Measurements from ENCODE around the gene HMG20B. TPM values are rescaled to one million over a fixed set of nuclear protein-coding genes. Genes with fewer than 3 reads are reported as not detected.
"Not testable (repeated sequence)": the region's sequence is repeated elsewhere in the genome, so short reads cannot be mapped to it uniquely, and the experiment has no call there.

HMG20B gene
- total RNA-seq, 8 experiments from 2014 or later = 17.0 to 122 (median 35.3) TPM

DNA sequence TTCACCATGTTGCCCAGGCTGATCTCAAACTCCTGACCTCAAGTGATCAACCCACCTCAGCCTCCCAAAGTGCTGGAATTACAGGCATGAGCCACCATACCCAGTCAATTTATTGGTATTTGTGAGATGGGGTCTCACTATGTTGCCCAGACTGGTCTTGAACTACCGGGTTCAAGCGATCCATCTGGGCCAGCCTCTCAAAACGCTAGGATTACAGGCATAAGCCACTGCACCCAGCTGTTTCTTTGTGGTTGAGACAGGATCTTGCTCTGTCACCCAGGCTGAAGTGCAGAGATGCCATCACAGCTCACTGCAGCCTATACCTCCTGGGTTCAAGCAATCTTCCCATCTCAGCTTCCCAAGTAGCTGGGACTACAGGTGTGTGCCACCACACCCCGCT, 9.0 kb downstream of the HMG20B start:
- WGBS, 10 experiments = 17 to 50% (median 43%) methylated on average over 1 to 2 of the region's 4 CpGs; no CpG with 5 or more reads in 7 of the 10 experiments
- H3K27ac ChIP-seq; ATAC-seq (replicated peaks in 6 of 8); in situ Hi-C loops (cut with MboI; ENCODE audit: low pct_unique_long_range_greater_than_20kb in 2 of 9, low sequenced_read_pairs in 9 of 9, unreplicated experiment in 9 of 9); H3K4me3 ChIP-seq: not testable (repeated sequence)
- peaks cover 0 to 12% of the 10 kb centered on the region in 2 donors for H3K4me1 ChIP-seq (replicated peaks in 1 of 2)

- H3K4me3 ChIP-seq; ATAC-seq (replicated peaks in 6 of 8); H3K27ac ChIP-seq; in situ Hi-C loops (cut with MboI; ENCODE audit: low pct_unique_long_range_greater_than_20kb in 2 of 9, low sequenced_read_pairs in 9 of 9, unreplicated experiment in 9 of 9): not testable (repeated sequence)
- WGBS, 10 experiments = 44 to 100% (median 80%) methylated on average over 1 to 12 of the region's 15 CpGs; no CpG with 5 or more reads in 1 of the 10 experiments
- H3K4me1 ChIP-seq (replicated peaks in 1 of 2) = peaks cover 0 to 10% of the 10 kb centered on the region in 2 donors
These were observed 11.5 kb downstream of the HMG20B start for GRCh38 chr19:3584036-3584802.

GRCh38 chr19:3585301-3586126, 12.8 kb downstream of the HMG20B start, which contains the start of gene GIPC3:
GIPC3 (plus strand) TSS chr19:3585478; CDS start chr19:3585598, 120 bp downstream.
- H3K4me3 ChIP-seq = no peak within 1 kb of the TSS
- no peak within 1 kb of the TSS for H3K27ac ChIP-seq
- WGBS, 10 experiments = 0 to 24% methylated on average over 1 to 5 of the region's 84 CpGs; no CpG with 5 or more reads in 8 of the 10 experiments
- ATAC-seq (replicated peaks in 6 of 8) = peak in 2 of 8 experiments; percentile 3 to 16
- in situ Hi-C loops (cut with MboI; ENCODE audit: low pct_unique_long_range_greater_than_20kb in 2 of 9, low sequenced_read_pairs in 9 of 9, unreplicated experiment in 9 of 9) = no loop called here
- H3K4me1 ChIP-seq (replicated peaks in 1 of 2) = peaks cover 0 to 1% of the 10 kb centered on the region in 2 donors

GRCh38 chr19:3586127-3586626, 13.4 kb downstream of the HMG20B start:
- no peak overlapping the region for H3K27ac ChIP-seq
- H3K4me1 ChIP-seq (replicated peaks in 1 of 2) = no peaks in the 10 kb centered on the region
- in situ Hi-C loops (cut with MboI; ENCODE audit: low pct_unique_long_range_greater_than_20kb in 2 of 9, low sequenced_read_pairs in 9 of 9, unreplicated experiment in 9 of 9) = no loop called here
- no peak overlapping the region for H3K4me3 ChIP-seq
- 0 to 27% methylated on average over 5 to 7 of the region's 16 CpGs; no CpG with 5 or more reads in 8 of the 10 experiments for WGBS, 10 experiments
- peak in 4 of 8 experiments; percentile 15 to 57 (median 28) for ATAC-seq (replicated peaks in 6 of 8)

DNA sequence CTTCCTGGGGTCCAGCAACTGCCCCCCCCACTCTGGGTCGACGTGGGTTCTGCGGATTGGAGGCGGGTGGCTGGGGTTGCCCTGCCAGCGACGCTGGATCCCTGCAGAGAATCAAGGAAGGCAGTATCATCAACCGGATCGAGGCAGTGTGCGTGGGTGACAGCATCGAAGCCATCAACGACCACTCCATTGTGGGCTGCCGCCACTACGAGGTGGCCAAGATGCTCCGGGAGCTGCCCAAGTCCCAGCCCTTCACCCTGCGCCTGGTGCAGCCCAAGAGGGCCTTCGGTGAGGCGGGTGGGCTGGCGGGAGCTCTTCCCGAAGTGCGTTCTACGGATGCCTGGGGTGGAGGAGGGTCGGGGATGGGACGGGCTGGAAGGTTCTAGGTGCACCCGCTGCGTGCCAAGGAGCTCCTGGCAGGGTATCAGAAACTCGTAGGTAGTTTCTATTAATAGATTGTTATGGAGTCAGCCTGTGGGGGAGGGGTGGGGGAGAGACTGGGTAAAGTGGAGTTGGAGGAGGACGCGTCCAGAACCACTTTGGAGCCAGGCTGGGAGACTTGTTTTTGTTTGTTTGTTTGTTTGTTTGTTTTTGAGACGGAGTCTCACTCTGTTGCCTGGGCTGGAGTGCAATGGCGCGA, 14.1 kb downstream of the HMG20B start:
- H3K4me3 ChIP-seq = no peak overlapping the region
- H3K27ac ChIP-seq = no peak overlapping the region
- in situ Hi-C loops (cut with MboI; ENCODE audit: low pct_unique_long_range_greater_than_20kb in 2 of 9, low sequenced_read_pairs in 9 of 9, unreplicated experiment in 9 of 9) = no loop called here
- H3K4me1 ChIP-seq (replicated peaks in 1 of 2) = no peaks in the 10 kb centered on the region
- ATAC-seq (replicated peaks in 6 of 8) = peak in 3 of 8 experiments; percentile 29 to 56 (median 33)
- WGBS, 10 experiments = 60 to 80% (median 70%) methylated on average over 1 to 2 of the region's 31 CpGs; no CpG with 5 or more reads in 7 of the 10 experiments

DNA sequence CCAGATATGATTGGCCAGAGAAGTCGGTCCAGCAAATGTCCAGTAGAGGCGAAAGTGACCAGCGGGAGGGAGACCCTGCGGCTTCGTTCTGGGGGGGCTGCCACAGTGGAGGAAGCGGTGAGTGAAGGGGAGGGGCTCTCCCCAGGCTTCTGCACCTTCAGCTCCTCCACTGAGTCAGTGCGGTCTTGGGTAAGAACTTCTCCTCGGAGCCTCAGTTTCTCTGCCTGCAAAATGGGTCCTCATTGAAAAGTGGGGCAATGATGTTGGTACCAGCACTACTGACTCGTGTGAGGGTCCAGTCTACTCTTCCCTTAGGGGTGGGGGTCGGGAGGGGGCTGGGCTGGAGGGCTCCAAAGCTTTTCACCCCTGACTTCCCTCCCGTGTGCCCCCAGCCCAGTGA, 16.7 kb downstream of the HMG20B start:
- no peak overlapping the region for H3K27ac ChIP-seq
- in situ Hi-C loops (cut with MboI; ENCODE audit: low pct_unique_long_range_greater_than_20kb in 2 of 9, low sequenced_read_pairs in 9 of 9, unreplicated experiment in 9 of 9) = no loop called here
- 65 to 100% (median 93%) methylated on average over 1 to 5 of the region's 11 CpGs; no CpG with 5 or more reads in 3 of the 10 experiments for WGBS, 10 experiments
- H3K4me3 ChIP-seq = no peak overlapping the region
- ATAC-seq (replicated peaks in 6 of 8) = no peak
- H3K4me1 ChIP-seq (replicated peaks in 1 of 2) = no peaks in the 10 kb centered on the region

DNA sequence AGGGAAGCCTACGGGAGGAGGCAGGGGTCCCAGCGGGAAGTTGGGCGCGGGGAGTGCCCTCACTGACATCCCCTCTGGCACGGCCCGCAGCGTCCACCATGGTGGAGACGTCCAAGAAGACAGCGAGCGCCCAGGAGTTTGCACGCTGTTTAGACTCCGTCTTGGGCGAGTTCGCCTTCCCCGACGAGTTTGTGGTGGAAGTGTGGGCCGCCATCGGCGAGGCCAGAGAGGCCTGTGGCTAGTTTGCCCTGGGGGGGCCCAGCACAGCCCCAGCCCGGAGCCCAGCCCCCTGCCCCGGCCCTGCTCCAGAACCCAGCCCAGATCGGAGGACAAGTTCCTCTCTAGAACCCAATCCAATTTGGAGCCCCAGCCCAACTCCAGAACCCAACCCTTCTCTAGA, 17.2 kb downstream of the HMG20B start:
- Histone ChIP-seq H3K4me1 (replicated peaks in 1 of 2) (no peaks in the 10 kb centered on the region), H3K27ac (no peak overlapping the region), H3K4me3 (no peak overlapping the region)
- in situ Hi-C loops (cut with MboI; ENCODE audit: low pct_unique_long_range_greater_than_20kb in 2 of 9, low sequenced_read_pairs in 9 of 9, unreplicated experiment in 9 of 9) = no loop called here
- 95% methylated on average over 14 of the region's 22 CpGs; no CpG with 5 or more reads in 9 of the 10 experiments for WGBS, 10 experiments
- ATAC-seq (replicated peaks in 6 of 8) = no peak

GRCh38 chr19:3590991-3591659, 18.4 kb downstream of the HMG20B start:
- H3K4me3 ChIP-seq = no peak overlapping the region
- ATAC-seq (replicated peaks in 6 of 8) = no peak
- in situ Hi-C loops (cut with MboI; ENCODE audit: low pct_unique_long_range_greater_than_20kb in 2 of 9, low sequenced_read_pairs in 9 of 9, unreplicated experiment in 9 of 9) = no loop called here
- H3K27ac ChIP-seq = no peak overlapping the region
- 59 to 100% (median 87%) methylated on average over 1 to 4 of the region's 8 CpGs; no CpG with 5 or more reads in 4 of the 10 experiments for WGBS, 10 experiments
- no peaks in the 10 kb centered on the region for H3K4me1 ChIP-seq (replicated peaks in 1 of 2)

DNA sequence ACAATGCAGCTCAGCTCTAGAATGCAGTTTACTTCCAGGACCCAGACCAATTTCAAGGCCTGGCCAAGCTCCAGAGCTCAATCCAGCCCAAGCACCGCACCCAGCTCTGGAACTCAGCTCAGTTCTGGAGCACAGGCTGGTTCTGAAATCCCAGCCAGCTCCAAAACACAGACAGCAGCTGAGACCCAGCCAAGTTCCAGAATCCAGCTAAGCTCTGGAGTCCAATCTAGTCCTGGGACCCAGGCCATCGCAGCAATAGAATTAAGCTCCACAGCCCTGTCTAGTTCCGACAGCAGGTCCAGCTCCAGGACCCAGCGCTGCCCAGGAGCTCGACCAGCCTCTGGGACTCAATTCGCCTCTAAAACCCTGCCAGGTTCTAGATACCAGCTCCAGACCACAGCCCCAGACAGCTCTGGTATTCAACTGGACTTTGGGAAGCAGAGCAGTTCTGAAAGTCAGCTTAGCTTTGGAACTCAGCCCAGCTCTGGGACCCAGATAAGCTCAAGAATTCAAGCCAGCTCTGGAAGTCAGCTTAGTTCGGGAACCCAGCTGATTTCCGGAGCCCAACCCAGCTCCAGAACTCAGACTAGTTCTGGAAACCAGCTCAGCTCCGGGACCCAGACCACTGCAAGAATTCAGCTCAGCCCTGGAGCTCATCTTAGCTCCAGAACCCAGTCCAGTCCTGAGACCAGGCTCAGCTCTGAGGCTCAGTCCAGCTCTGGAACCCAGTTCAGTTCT, 19.3 kb downstream of the HMG20B start:
- no peaks in the 10 kb centered on the region for H3K4me1 ChIP-seq (replicated peaks in 1 of 2)
- no peak overlapping the region for H3K4me3 ChIP-seq
- peak in 1 of 8 experiments; percentile 22 for ATAC-seq (replicated peaks in 6 of 8)
- WGBS, 10 experiments = 0 to 83% (median 55%) methylated on average over 1 to 8 of the region's 9 CpGs; no CpG with 5 or more reads in 7 of the 10 experiments
- H3K27ac ChIP-seq = no peak overlapping the region
- in situ Hi-C loops (cut with MboI; ENCODE audit: low pct_unique_long_range_greater_than_20kb in 2 of 9, low sequenced_read_pairs in 9 of 9, unreplicated experiment in 9 of 9) = no loop called here

DNA sequence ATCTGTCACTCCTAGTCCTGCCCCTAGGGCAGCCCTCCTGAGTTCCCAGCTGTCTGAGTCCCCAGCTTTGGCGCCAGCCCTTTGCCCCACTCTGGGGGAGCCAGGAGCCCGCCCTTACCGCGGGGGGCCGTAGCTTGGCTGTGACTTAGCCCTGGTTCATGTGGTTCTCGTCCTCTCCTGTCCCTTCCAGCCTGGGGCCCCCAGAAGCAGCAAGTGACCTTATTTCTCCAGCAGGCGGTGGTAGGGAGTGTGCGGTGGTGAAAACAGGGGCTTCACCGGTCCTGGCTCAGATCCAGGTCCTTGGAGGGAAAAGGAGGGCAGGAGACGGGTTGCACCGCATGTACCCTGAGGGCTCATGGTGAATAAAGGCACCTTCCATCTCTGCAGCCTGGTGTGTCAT, 20.4 kb downstream of the HMG20B start:
- in situ Hi-C loops (cut with MboI; ENCODE audit: low pct_unique_long_range_greater_than_20kb in 2 of 9, low sequenced_read_pairs in 9 of 9, unreplicated experiment in 9 of 9) = no loop called here
- no peak for ATAC-seq (replicated peaks in 6 of 8)

GRCh38 chr19:3595521-3596061, 22.8 kb downstream of the HMG20B start:
- WGBS, 10 experiments = 69 to 93% (median 72%) methylated on average over 2 to 7 of the region's 34 CpGs; no CpG with 5 or more reads in 6 of the 10 experiments
- no peak for ATAC-seq (replicated peaks in 6 of 8)
- no peak overlapping the region for H3K4me3 ChIP-seq
- in situ Hi-C loops (cut with MboI; ENCODE audit: low pct_unique_long_range_greater_than_20kb in 2 of 9, low sequenced_read_pairs in 9 of 9, unreplicated experiment in 9 of 9) = no loop called here
- H3K4me1 ChIP-seq (replicated peaks in 1 of 2) = no peaks in the 10 kb centered on the region
- no peak overlapping the region for H3K27ac ChIP-seq

More for the DNA sequence above, 20.4 kb downstream of the HMG20B start:
- H3K4me1 ChIP-seq (replicated peaks in 1 of 2) = no peaks in the 10 kb centered on the region
- no CpG with 5 or more reads among the region's 11 CpGs for whole genome bisulfite sequencing, 10 experiments
- H3K27ac ChIP-seq = no peak overlapping the region
- H3K4me3 ChIP-seq = no peak overlapping the region
